ENCODE data around the gene CD276.

The CD276 gene

DNA sequence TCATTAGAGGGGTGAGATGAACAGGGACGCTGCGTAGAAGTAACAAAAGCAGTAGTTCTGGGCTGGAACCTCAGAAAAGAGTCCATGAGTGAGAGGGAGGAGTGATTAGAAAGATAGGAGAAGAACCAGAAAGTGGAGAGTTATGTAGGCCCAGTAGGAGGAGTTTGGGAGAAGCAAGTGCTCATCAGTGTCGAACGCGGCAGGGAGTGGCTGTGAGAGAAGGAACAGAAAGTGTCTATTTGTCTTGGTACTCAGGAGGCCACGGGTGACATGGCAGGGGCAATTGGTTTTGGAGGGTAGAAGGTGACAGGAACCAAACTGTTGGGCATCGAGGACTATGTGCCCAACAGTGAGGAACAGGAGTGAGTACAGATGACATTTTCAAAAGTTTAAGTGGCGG is 70.3 kb downstream of the CD276 start:
- H4K91ac ChIP-seq (ENCODE audit: low read depth, low read length) = no peak overlapping the region
- H3K27me3 ChIP-seq (ENCODE audit: insufficient read depth, low read length) = peaks cover 32% of the 10 kb centered on the region
- no peak overlapping the region for H3K9ac ChIP-seq (ENCODE audit: low read length)
- no peak for DNase-seq
- no peak overlapping the region for H2BK5ac ChIP-seq (ENCODE audit: low read depth, low read length, poor library complexity)
- H3K4ac ChIP-seq (ENCODE audit: low read depth, low read length) = no peak overlapping the region
- no peak overlapping the region for H3K4me3 ChIP-seq (ENCODE audit: low read depth, low read length)
- H3K79me1 ChIP-seq (ENCODE audit: low read length) = no peaks in the 10 kb centered on the region
- H3K9me3 ChIP-seq (ENCODE audit: insufficient read depth, low read depth, low read length) = peaks cover 3% of the 10 kb centered on the region
- H3K23ac ChIP-seq (ENCODE audit: low read length) = no peak overlapping the region
- H3K4me2 ChIP-seq (ENCODE audit: low read length) = no peak overlapping the region
- H3K18ac ChIP-seq (ENCODE audit: low read length) = no peak overlapping the region
- no CpG with 5 or more reads among the region's 8 CpGs for WGBS (ENCODE audit: extremely low coverage, insufficient coverage, insufficient read length)
- H2AFZ ChIP-seq (ENCODE audit: insufficient read depth, low read length, poor library complexity) = no peak overlapping the region
- H3K14ac ChIP-seq (ENCODE audit: low read length) = no peak overlapping the region
- H4K12ac ChIP-seq (ENCODE audit: low read depth, low read length) = no peak overlapping the region
- H3K36me3 ChIP-seq (ENCODE audit: control insufficient read depth in 1 of 2, insufficient read depth in 2 of 2, low read length in 2 of 2) = no peaks in the 10 kb centered on the region
- no peak overlapping the region for H2BK12ac ChIP-seq (ENCODE audit: low read length)
- no peaks in the 10 kb centered on the region for H3K79me2 ChIP-seq (ENCODE audit: control insufficient read depth, insufficient read depth, low read length, poor library complexity)
- H3K4me1 ChIP-seq (ENCODE audit: control insufficient read depth in 1 of 2, insufficient read depth in 2 of 2, low read length in 2 of 2) = peaks cover 7 to 8% of the 10 kb centered on the region in 2 experiments
- no peak overlapping the region for H3K27ac ChIP-seq (ENCODE audit: low read depth, low read length)
- H4K8ac ChIP-seq (ENCODE audit: low read depth, low read length) = no peak overlapping the region
- no peak overlapping the region for H2AK5ac ChIP-seq (ENCODE audit: low read length)
- no peak overlapping the region for H2BK120ac ChIP-seq (ENCODE audit: insufficient read depth, low read length, poor library complexity)

DNA sequence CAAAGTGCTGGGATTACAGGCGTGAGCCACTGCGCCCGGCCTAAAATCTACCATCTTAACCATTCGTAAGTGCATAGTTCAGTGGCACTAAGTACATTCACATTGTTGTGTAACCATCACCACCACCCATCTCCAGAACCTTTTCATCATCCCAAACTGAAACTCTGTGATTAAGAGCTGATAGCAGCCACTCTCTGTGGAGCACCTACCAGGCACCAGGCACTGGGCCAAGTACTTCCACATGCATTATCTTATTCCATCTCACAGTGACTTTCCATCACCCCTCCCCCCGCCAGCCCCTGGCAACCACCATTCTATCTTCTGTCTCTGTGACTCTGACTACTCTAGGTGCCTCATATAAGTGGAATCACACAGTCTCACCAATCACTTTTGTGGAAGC is 71.3 kb downstream of the CD276 start:
- no peak overlapping the region for H3K4me2 ChIP-seq (ENCODE audit: low read length)
- no peak overlapping the region for H2BK120ac ChIP-seq (ENCODE audit: insufficient read depth, low read length, poor library complexity)
- H2AFZ ChIP-seq (ENCODE audit: insufficient read depth, low read length, poor library complexity) = no peak overlapping the region
- no CpG with 5 or more reads among the region's 5 CpGs for WGBS (ENCODE audit: extremely low coverage, insufficient coverage, insufficient read length)
- H3K18ac ChIP-seq (ENCODE audit: low read length) = no peak overlapping the region
- no peak overlapping the region for H4K8ac ChIP-seq (ENCODE audit: low read depth, low read length)
- no peak overlapping the region for H3K9ac ChIP-seq (ENCODE audit: low read length)
- peaks cover 7 to 8% of the 10 kb centered on the region in 2 experiments for H3K4me1 ChIP-seq (ENCODE audit: control insufficient read depth in 1 of 2, insufficient read depth in 2 of 2, low read length in 2 of 2)
- H3K36me3 ChIP-seq (ENCODE audit: control insufficient read depth in 1 of 2, insufficient read depth in 2 of 2, low read length in 2 of 2) = no peaks in the 10 kb centered on the region
- H3K14ac ChIP-seq (ENCODE audit: low read length) = no peak overlapping the region
- H2AK5ac ChIP-seq (ENCODE audit: low read length) = no peak overlapping the region
- H4K91ac ChIP-seq (ENCODE audit: low read depth, low read length) = no peak overlapping the region
- H3K23ac ChIP-seq (ENCODE audit: low read length) = no peak overlapping the region
- H2BK5ac ChIP-seq (ENCODE audit: low read depth, low read length, poor library complexity) = no peak overlapping the region
- H3K4me3 ChIP-seq (ENCODE audit: low read depth, low read length) = no peak overlapping the region
- H4K12ac ChIP-seq (ENCODE audit: low read depth, low read length) = no peak overlapping the region
- no peaks in the 10 kb centered on the region for H3K79me2 ChIP-seq (ENCODE audit: control insufficient read depth, insufficient read depth, low read length, poor library complexity)
- H3K27me3 ChIP-seq (ENCODE audit: insufficient read depth, low read length) = peaks cover 30% of the 10 kb centered on the region
- no peaks in the 10 kb centered on the region for H3K79me1 ChIP-seq (ENCODE audit: low read length)
- H3K9me3 ChIP-seq (ENCODE audit: insufficient read depth, low read depth, low read length) = peaks cover 3% of the 10 kb centered on the region
- H3K4ac ChIP-seq (ENCODE audit: low read depth, low read length) = no peak overlapping the region
- H2BK12ac ChIP-seq (ENCODE audit: low read length) = no peak overlapping the region
- no peak for DNase-seq
- H3K27ac ChIP-seq (ENCODE audit: low read depth, low read length) = no peak overlapping the region

DNA sequence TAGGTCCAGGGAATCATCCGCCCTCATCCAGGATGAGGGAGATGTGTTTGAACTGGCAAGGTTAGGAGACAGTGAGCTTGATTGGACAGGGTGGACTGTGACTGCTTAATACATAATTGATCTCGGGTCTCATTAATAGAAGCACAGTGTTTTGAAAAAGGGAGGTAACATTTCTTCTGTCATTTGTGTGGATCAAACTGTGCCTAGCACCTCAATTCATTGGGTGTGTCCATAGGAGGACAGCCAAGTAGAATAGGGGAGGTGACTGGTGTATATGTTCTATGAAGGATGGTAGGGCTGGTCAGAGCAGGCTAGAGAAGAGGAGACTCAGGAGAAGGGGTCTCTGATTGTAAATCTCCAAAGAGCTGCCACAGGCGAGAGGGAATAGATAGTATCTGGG is 71.8 kb downstream of the CD276 start:
- Histone ChIP-seq H3K18ac (ENCODE audit: low read length) (no peak overlapping the region), H3K79me2 (ENCODE audit: control insufficient read depth, insufficient read depth, low read length, poor library complexity) (no peaks in the 10 kb centered on the region), H3K9me3 (ENCODE audit: insufficient read depth, low read depth, low read length) (peaks cover 1% of the 10 kb centered on the region), H4K91ac (ENCODE audit: low read depth, low read length) (no peak overlapping the region), H3K4ac (ENCODE audit: low read depth, low read length) (no peak overlapping the region), H3K27me3 (ENCODE audit: insufficient read depth, low read length) (peaks cover 25% of the 10 kb centered on the region), H3K9ac (ENCODE audit: low read length) (no peak overlapping the region), H4K8ac (ENCODE audit: low read depth, low read length) (no peak overlapping the region), H3K14ac (ENCODE audit: low read length) (no peak overlapping the region), H3K4me2 (ENCODE audit: low read length) (no peak overlapping the region), H3K79me1 (ENCODE audit: low read length) (no peaks in the 10 kb centered on the region), H3K4me1 (ENCODE audit: control insufficient read depth in 1 of 2, insufficient read depth in 2 of 2, low read length in 2 of 2) (peaks cover 7 to 8% of the 10 kb centered on the region in 2 experiments), H2BK5ac (ENCODE audit: low read depth, low read length, poor library complexity) (no peak overlapping the region), H3K4me3 (ENCODE audit: low read depth, low read length) (no peak overlapping the region), H3K23ac (ENCODE audit: low read length) (no peak overlapping the region), H2AK5ac (ENCODE audit: low read length) (no peak overlapping the region), H2AFZ (ENCODE audit: insufficient read depth, low read length, poor library complexity) (no peak overlapping the region), H4K12ac (ENCODE audit: low read depth, low read length) (no peak overlapping the region), H3K27ac (ENCODE audit: low read depth, low read length) (no peak overlapping the region), H2BK12ac (ENCODE audit: low read length) (no peak overlapping the region), H3K36me3 (ENCODE audit: control insufficient read depth in 1 of 2, insufficient read depth in 2 of 2, low read length in 2 of 2) (no peaks in the 10 kb centered on the region), H2BK120ac (ENCODE audit: insufficient read depth, low read length, poor library complexity) (no peak overlapping the region)
- no CpG with 5 or more reads among the region's 3 CpGs for WGBS (ENCODE audit: extremely low coverage, insufficient coverage, insufficient read length)
- DNase-seq = no peak

DNA sequence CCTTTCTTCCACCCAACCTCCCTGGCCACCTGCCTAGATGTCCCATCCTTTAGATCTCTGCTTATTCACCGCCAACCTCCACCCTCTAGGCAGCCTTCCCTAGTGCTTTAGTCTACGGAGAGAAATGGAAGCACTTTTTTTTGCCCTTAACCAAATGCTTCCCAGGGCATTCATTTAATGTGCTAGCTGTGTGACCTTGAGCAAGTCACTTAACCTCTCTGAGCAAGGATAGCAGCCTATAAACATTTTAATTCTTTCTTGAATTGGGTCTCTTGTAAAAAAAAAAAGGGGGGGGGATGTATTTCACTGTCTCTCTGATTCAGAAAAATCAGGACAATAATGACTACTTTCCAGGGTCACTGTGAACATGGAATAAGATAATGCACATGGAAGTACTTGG is 72.2 kb downstream of the CD276 start:
- H3K14ac ChIP-seq (ENCODE audit: low read length) = no peak overlapping the region
- peaks cover 1% of the 10 kb centered on the region for H3K9me3 ChIP-seq (ENCODE audit: insufficient read depth, low read depth, low read length)
- no peak overlapping the region for H3K23ac ChIP-seq (ENCODE audit: low read length)
- no peak overlapping the region for H2AK5ac ChIP-seq (ENCODE audit: low read length)
- H3K4me2 ChIP-seq (ENCODE audit: low read length) = no peak overlapping the region
- H3K27me3 ChIP-seq (ENCODE audit: insufficient read depth, low read length) = peaks cover 21% of the 10 kb centered on the region
- no peak overlapping the region for H3K27ac ChIP-seq (ENCODE audit: low read depth, low read length)
- peaks cover 7 to 8% of the 10 kb centered on the region in 2 experiments for H3K4me1 ChIP-seq (ENCODE audit: control insufficient read depth in 1 of 2, insufficient read depth in 2 of 2, low read length in 2 of 2)
- H3K4me3 ChIP-seq (ENCODE audit: low read depth, low read length) = no peak overlapping the region
- no peak overlapping the region for H2BK5ac ChIP-seq (ENCODE audit: low read depth, low read length, poor library complexity)
- H4K8ac ChIP-seq (ENCODE audit: low read depth, low read length) = no peak overlapping the region
- DNase-seq = no peak
- no peak overlapping the region for H2AFZ ChIP-seq (ENCODE audit: insufficient read depth, low read length, poor library complexity)
- no peaks in the 10 kb centered on the region for H3K79me1 ChIP-seq (ENCODE audit: low read length)
- no peak overlapping the region for H3K4ac ChIP-seq (ENCODE audit: low read depth, low read length)
- H2BK120ac ChIP-seq (ENCODE audit: insufficient read depth, low read length, poor library complexity) = no peak overlapping the region
- H3K18ac ChIP-seq (ENCODE audit: low read length) = no peak overlapping the region
- no CpG with 5 or more reads among the region's 2 CpGs for WGBS (ENCODE audit: extremely low coverage, insufficient coverage, insufficient read length)
- no peak overlapping the region for H4K12ac ChIP-seq (ENCODE audit: low read depth, low read length)
- H2BK12ac ChIP-seq (ENCODE audit: low read length) = no peak overlapping the region
- no peaks in the 10 kb centered on the region for H3K36me3 ChIP-seq (ENCODE audit: control insufficient read depth in 1 of 2, insufficient read depth in 2 of 2, low read length in 2 of 2)
- H3K79me2 ChIP-seq (ENCODE audit: control insufficient read depth, insufficient read depth, low read length, poor library complexity) = no peaks in the 10 kb centered on the region
- no peak overlapping the region for H3K9ac ChIP-seq (ENCODE audit: low read length)
- H4K91ac ChIP-seq (ENCODE audit: low read depth, low read length) = no peak overlapping the region
